Mucosa of rectum (tissue), 2 donors: Measurements from ENCODE around the gene ZNF234.
"Not testable (repeated sequence)": the region's sequence is repeated elsewhere in the genome, so short reads cannot be mapped to it uniquely, and the experiment has no call there.

ENCODE experiments used
- H3K27ac ChIP-seq, 2 donors: one replicate each; pipeline ENCODE4 v1.7.0; 2013; ENCODE audit warnings: inconsistent platforms in 2 of 2, low read depth in 2 of 2, low read length in 2 of 2
- H3K27me3 ChIP-seq, 2 donors: one replicate each; pipeline ENCODE4 v1.7.0; 2013; ENCODE audit warnings: low read length in 2 of 2; ENCODE audit not compliant: control insufficient read depth in 2 of 2, insufficient read depth in 2 of 2
- H3K36me3 ChIP-seq, 2 donors: one replicate each; pipeline ENCODE4 v1.7.0; 2013; ENCODE audit warnings: low read length in 2 of 2; ENCODE audit not compliant: control insufficient read depth in 2 of 2, insufficient read depth in 2 of 2
- H3K4me1 ChIP-seq, 2 donors: one replicate each; pipeline ENCODE4 v1.7.0; 2013; ENCODE audit warnings: low read length in 2 of 2, mild to moderate bottlenecking in 1 of 2; ENCODE audit not compliant: control insufficient read depth in 2 of 2, insufficient read depth in 2 of 2
- H3K4me3 ChIP-seq, 2 donors: one replicate each; pipeline ENCODE4 v1.7.0; 2013; ENCODE audit warnings: low read length in 2 of 2
- H3K9ac ChIP-seq, 2 donors: one replicate each; pipeline ENCODE4 v1.7.0; 2013; ENCODE audit warnings: low read length in 2 of 2, low read depth in 1 of 2, mild to moderate bottlenecking in 1 of 2
- H3K9me3 ChIP-seq, 2 donors: one replicate each; pipeline ENCODE4 v1.7.0; 2013; ENCODE audit warnings: low read length in 2 of 2; ENCODE audit not compliant: control insufficient read depth in 2 of 2
- donor health status: healthy.
- donor health status: Normal muscosa, but diverticular disease.

The ZNF234 gene

DNA sequence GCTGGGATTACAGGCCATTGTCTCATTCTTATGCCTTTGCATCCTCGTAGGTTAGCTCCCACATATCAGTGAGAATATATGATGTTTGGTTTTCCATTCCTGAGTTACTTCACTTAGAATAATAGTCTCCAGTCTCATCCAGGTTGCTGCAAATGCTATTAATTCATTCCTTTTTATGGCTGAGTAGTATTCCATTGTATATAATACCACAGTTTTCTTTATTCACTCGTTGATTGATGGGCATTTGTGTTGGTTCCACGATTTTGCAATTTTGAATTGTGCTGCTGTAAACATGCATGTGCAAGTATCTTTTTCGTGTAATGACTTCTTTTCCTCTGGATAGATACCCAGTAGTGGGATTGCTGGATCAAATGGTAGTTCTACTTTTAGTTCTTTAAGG is 20.2 kb upstream of the ZNF234 start:
- H3K4me1 ChIP-seq, H3K9ac ChIP-seq, H3K27me3 ChIP-seq, H3K9me3 ChIP-seq, H3K4me3 ChIP-seq, H3K27ac ChIP-seq: not testable (repeated sequence)
- H3K36me3 ChIP-seq, result peaks cover 27 to 44% of the 10 kb centered on the region in 2 donors

- Histone ChIP-seq H3K36me3 (peaks cover 26 to 32% of the 10 kb centered on the region in 2 donors), H3K9me3 (peaks cover 22 to 34% of the 10 kb centered on the region in 2 donors), H3K4me3 (no peak overlapping the region), H3K4me1 (no peaks in the 10 kb centered on the region), H3K27ac (no peak overlapping the region), H3K9ac (no peak overlapping the region), H3K27me3 (no peaks in the 10 kb centered on the region)
Measured at GRCh38 chr19:44131955-44132354, 9.4 kb upstream of the ZNF234 start.

- peak overlapping the region; percentile 84 to 86 for H3K9ac ChIP-seq
- H3K4me1 ChIP-seq, result peaks cover 6 to 10% of the 10 kb centered on the region in 2 donors
- peak overlapping the region in 1 of 2 donors; percentile 62 for H3K27ac ChIP-seq
- H3K27me3 ChIP-seq, result no peaks in the 10 kb centered on the region
- H3K9me3 ChIP-seq, result no peaks in the 10 kb centered on the region
- H3K4me3 ChIP-seq, result peak overlapping the region; percentile 97 to 100
- peaks cover 8 to 16% of the 10 kb centered on the region in 2 donors for H3K36me3 ChIP-seq
Measured at GRCh38 chr19:44142059-44142433, 692 bp downstream of the ZNF234 start.

DNA sequence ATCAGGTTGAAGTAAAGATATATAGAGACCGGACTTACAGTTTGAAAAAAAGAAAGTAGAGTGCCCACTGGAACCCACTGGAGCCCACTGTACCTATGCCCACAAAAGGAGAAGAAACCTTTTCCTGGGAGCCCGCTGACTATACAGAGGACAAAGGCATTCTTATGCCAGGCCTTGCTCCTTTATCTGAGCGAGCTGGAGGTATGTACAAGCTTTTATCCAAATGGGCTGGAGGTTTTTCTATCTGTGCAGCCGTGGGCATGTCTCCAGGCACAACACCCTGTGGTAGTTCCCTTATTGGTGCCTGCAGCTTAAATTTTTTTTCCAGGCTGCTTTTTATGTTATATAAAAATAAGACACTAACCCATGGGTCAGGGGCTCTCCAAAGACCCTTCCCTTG is 8.4 kb downstream of the ZNF234 start:
- Histone ChIP-seq H3K9ac (no peak overlapping the region), H3K4me3 (no peak overlapping the region), H3K36me3 (peaks cover 59 to 63% of the 10 kb centered on the region in 2 donors), H3K27ac (no peak overlapping the region), H3K4me1 (no peaks in the 10 kb centered on the region), H3K9me3 (peaks cover 8 to 10% of the 10 kb centered on the region in 2 donors), H3K27me3 (no peaks in the 10 kb centered on the region)

GRCh38 chr19:44151491-44151890 is 10.1 kb downstream of the ZNF234 start:
- Histone ChIP-seq H3K27me3 (no peaks in the 10 kb centered on the region), H3K9ac (no peak overlapping the region), H3K4me3 (no peak overlapping the region), H3K27ac (no peak overlapping the region), H3K36me3 (peaks cover 59 to 65% of the 10 kb centered on the region in 2 donors), H3K4me1 (no peaks in the 10 kb centered on the region), H3K9me3 (peaks cover 20 to 22% of the 10 kb centered on the region in 2 donors)

GRCh38 chr19:44156475-44156874 is 15.1 kb downstream of the ZNF234 start:
- no peaks in the 10 kb centered on the region for H3K27me3 ChIP-seq
- no peaks in the 10 kb centered on the region for H3K4me1 ChIP-seq
- H3K9ac ChIP-seq, result no peak overlapping the region
- H3K4me3 ChIP-seq, result no peak overlapping the region
- no peak overlapping the region for H3K27ac ChIP-seq
- H3K9me3 ChIP-seq, result peaks cover 38 to 49% of the 10 kb centered on the region in 2 donors
- H3K36me3 ChIP-seq, result peaks cover 43 to 45% of the 10 kb centered on the region in 2 donors

DNA sequence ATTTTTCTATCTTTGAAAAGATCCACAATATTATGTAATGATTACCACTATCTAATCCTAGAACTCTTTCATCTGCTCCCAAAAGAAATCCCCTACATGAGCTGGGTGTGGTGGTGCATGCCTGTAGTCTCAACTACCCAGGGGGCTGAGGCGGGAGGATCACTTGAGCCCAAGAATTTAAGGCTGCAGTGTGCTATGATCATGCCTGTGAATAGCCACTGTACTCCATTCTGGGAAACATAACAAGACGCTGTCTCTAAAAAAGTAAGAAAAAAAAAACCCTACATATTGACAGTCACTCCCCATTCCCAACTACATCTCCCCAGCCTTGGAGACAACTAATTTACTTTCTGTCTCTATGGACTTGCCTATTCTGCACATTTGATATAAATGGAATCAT is 22.4 kb downstream of the ZNF234 start:
- H3K4me3 ChIP-seq, result peak overlapping the region; percentile 94 to 95
- H3K9me3 ChIP-seq, result peaks cover 14% of the 10 kb centered on the region in 2 donors
- H3K4me1 ChIP-seq, result peaks cover 8 to 9% of the 10 kb centered on the region in 2 donors
- H3K9ac ChIP-seq, result no peak overlapping the region
- H3K36me3 ChIP-seq, result peaks cover 13 to 20% of the 10 kb centered on the region in 2 donors
- no peaks in the 10 kb centered on the region for H3K27me3 ChIP-seq
- H3K27ac ChIP-seq, result no peak overlapping the region

DNA sequence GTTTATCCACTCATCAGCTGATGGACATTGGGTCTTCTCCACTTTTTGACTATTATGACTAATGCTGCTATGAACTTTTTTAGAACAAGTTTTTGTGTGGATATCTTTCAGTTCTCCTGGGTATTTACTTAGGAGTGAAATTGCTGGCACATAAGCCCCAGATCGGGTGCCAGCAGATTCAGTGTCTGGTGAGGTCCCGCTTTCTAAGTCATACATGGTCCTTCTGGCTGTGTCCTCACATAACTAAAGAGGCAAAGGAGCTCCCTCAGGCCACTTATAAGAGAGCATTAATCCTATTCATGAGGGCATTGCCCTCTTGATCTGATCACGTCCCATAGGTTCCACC is 22.9 kb downstream of the ZNF234 start:
- H3K9me3 ChIP-seq, result peaks cover 12 to 15% of the 10 kb centered on the region in 2 donors
- peaks cover 17 to 20% of the 10 kb centered on the region in 2 donors for H3K36me3 ChIP-seq
- no peaks in the 10 kb centered on the region for H3K27me3 ChIP-seq
- peaks cover 8 to 9% of the 10 kb centered on the region in 2 donors for H3K4me1 ChIP-seq
- H3K9ac ChIP-seq, result peak overlapping the region; percentile 5 to 84
- H3K4me3 ChIP-seq, result peak overlapping the region; percentile 94 to 95
- peak overlapping the region; percentile 18 to 78 for H3K27ac ChIP-seq

DNA sequence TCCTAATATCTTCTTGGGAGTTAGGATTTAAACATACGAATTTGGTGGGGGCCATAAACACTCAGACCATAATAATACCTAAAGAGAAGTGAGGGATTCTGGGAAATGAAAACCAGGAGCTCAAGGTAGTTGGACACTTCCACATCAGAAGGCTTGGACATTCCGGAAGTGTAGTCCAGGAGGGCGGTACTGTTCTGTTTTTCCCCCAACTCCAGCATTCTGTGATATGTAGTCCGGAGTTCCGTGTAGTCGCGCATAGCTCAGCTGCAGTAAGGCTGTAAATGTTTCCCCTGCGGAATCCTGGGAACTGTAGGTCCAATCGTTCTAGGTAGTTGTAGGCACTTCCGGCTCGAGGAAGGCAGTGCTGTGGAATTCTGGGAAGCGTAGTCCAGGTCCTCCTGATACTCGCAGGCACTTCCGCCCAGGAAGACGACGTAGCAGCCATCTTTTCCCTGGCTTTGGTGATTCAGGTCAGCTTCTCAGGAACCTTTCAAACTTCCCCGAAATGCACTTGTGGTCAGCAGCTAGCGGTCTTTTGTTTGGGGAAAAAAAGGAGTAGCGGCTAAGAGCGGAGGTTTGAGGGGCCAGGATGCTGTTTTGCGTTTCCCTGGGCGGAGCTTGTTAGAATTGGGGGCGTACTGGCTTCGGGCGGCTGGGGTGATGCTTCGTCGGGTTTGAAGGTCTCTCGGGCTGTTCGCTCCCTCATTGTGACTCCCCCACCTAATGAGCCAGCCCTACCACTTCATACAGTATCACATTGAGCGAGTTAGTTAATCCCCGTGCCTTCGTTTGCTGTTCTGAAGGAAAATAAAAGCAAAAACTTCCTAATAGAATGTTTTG is 23.5 kb downstream of the ZNF234 start, which contains the start of gene ZNF226:
Gene ZNF226, plus strand, starts transcription at position 428 of the 840 bp plus-strand sequence. CDS start 4,981 bp downstream, outside the sequence.
- Histone ChIP-seq H3K27me3 (no peaks in the 10 kb centered on the region), H3K9ac (peak within 1 kb of the TSS; percentile 84 to 86), H3K27ac (peak within 1 kb of the TSS; percentile 75 to 78), H3K36me3 (peaks cover 23 to 26% of the 10 kb centered on the region in 2 donors), H3K4me1 (peaks cover 8 to 9% of the 10 kb centered on the region in 2 donors), H3K9me3 (peaks cover 16% of the 10 kb centered on the region in 2 donors), H3K4me3 (peak within 1 kb of the TSS; percentile 94 to 95)

- not testable (repeated sequence) for H3K9ac ChIP-seq, H3K4me1 ChIP-seq, H3K27ac ChIP-seq, H3K27me3 ChIP-seq, H3K4me3 ChIP-seq
- Histone ChIP-seq H3K36me3 (peaks cover 74 to 75% of the 10 kb centered on the region in 2 donors), H3K9me3 (peaks cover 34 to 46% of the 10 kb centered on the region in 2 donors)
Measured at GRCh38 chr19:44170660-44171059, 29.3 kb downstream of the ZNF234 start.
